GM06990 (cell line): Measurements from ENCODE around the gene KIF4B.

ENCODE experiments used
- DNase-seq: peaks from one replicate; pipeline ENCODE4 v3.0.0-alpha.2; 2011; ENCODE audit not compliant: insufficient read length; ENCODE audit errors: extremely low read depth
- H3K27me3 ChIP-seq: replicated peaks from 2 replicates; pipeline ENCODE4 v1.6.0; 2011; ENCODE audit warnings: low read length; ENCODE audit not compliant: control insufficient read depth, insufficient read depth
- H3K36me3 ChIP-seq: 2 replicates; pipeline ENCODE4 v1.5.1; 2011; ENCODE audit warnings: low read length; ENCODE audit not compliant: control insufficient read depth, insufficient read depth
- H3K4me3 ChIP-seq: replicated peaks from 2 replicates; pipeline ENCODE4 v1.5.1; 2011; ENCODE audit warnings: low read depth, mild to moderate bottlenecking, control low read depth, low read length
- TF ChIP-seq, protein P1 (sequence below): IDR thresholded peaks from 2 replicates; pipeline ENCODE4 v1.5.1; 2011; ENCODE audit warnings: low read length, control low read depth, mild to moderate bottlenecking, inconsistent platforms; ENCODE audit not compliant: insufficient read depth, poor library complexity, severe bottlenecking

The KIF4B gene

GRCh38 chr5:155017610-155018009 is 4.1 kb downstream of the KIF4B start:
- TF ChIP-seq, protein P1, sequence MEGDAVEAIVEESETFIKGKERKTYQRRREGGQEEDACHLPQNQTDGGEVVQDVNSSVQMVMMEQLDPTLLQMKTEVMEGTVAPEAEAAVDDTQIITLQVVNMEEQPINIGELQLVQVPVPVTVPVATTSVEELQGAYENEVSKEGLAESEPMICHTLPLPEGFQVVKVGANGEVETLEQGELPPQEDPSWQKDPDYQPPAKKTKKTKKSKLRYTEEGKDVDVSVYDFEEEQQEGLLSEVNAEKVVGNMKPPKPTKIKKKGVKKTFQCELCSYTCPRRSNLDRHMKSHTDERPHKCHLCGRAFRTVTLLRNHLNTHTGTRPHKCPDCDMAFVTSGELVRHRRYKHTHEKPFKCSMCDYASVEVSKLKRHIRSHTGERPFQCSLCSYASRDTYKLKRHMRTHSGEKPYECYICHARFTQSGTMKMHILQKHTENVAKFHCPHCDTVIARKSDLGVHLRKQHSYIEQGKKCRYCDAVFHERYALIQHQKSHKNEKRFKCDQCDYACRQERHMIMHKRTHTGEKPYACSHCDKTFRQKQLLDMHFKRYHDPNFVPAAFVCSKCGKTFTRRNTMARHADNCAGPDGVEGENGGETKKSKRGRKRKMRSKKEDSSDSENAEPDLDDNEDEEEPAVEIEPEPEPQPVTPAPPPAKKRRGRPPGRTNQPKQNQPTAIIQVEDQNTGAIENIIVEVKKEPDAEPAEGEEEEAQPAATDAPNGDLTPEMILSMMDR = no peak
- Histone ChIP-seq H3K27me3 (no peaks in the 10 kb centered on the region), H3K36me3 (no peaks in the 10 kb centered on the region), H3K4me3 (no peak overlapping the region)
- DNase-seq = no peak

DNA sequence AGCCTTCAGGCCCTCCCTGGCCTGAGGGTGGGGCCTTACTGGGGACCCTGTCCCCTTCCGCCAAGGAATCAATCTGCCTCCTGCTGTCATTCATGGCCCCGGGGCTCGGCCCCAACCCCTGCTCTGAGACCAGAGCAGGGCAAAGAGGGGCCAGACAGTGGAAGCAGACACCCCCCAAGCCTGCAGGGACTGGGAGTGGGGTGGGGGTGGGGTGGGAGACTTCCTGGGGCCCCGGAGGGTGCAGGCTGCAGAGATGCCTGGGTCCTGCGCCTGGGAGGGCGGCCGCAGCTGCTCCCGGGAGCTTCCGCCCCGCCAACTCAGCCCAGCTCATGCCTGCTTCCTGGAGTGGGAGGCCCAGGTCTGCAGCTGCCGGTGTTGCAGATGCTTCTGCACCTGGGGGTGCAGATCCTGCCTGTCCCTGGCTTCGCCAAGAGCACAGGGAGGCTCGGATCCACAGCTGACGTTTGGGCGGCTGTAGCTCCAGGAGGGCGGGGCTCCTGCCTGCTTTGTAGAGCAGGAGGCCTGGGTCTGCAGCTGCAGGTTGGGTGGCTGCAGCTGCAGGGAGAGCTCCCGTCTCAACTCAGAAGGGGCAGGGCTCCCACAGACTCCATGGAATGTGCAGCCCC is 6.2 kb downstream of the KIF4B start:
- no peaks in the 10 kb centered on the region for H3K27me3 ChIP-seq
- TF ChIP-seq, protein P1 = no peak
- no peak for DNase-seq
- no peaks in the 10 kb centered on the region for H3K36me3 ChIP-seq
- H3K4me3 ChIP-seq = no peak overlapping the region

- TF ChIP-seq, protein P1 = no peak
- H3K4me3 ChIP-seq = no peak overlapping the region
- H3K27me3 ChIP-seq = no peaks in the 10 kb centered on the region
- no peaks in the 10 kb centered on the region for H3K36me3 ChIP-seq
- no peak for DNase-seq
Measured at GRCh38 chr5:155021842-155022241, 8.3 kb downstream of the KIF4B start.

DNA sequence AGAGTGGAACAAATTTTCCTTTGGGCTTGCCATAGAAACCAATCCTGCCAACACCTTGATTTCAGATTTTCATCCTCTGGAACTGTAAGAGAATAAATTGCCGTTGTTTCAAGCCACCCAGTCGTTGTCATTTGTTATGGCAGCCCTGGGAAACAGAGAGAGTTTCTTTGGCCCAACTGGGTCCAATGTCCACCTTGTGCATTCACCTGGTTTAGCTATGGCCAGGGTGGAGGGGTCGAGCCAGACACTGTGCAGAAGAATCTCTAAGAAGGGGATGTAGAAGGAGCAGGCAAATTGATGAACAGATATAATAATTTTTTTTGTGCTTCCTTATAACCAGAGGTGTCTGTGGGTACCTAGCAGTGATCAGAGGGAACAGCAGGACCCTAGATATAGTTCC is 9.8 kb downstream of the KIF4B start:
- Histone ChIP-seq H3K27me3 (no peaks in the 10 kb centered on the region), H3K4me3 (no peak overlapping the region)
- TF ChIP-seq, protein P1 = no peak

GRCh38 chr5:155024015-155024414 is 10.5 kb downstream of the KIF4B start:
- no peaks in the 10 kb centered on the region for H3K36me3 ChIP-seq
- no peaks in the 10 kb centered on the region for H3K27me3 ChIP-seq
- TF ChIP-seq, protein P1 = no peak
- no peak overlapping the region for H3K4me3 ChIP-seq
- DNase-seq = no peak

More for the DNA sequence above, 9.8 kb downstream of the KIF4B start:
- H3K36me3 ChIP-seq = no peaks in the 10 kb centered on the region
- no peak for DNase-seq

- TF ChIP-seq, protein P1 = no peak
- Histone ChIP-seq H3K27me3 (no peaks in the 10 kb centered on the region), H3K36me3 (no peaks in the 10 kb centered on the region), H3K4me3 (no peak overlapping the region)
- no peak for DNase-seq
Measured at GRCh38 chr5:155025895-155026294, 12.3 kb downstream of the KIF4B start.
